ENCODE measurements around the gene UXT. TPM values are rescaled to one million over a fixed set of nuclear protein-coding genes. Genes with fewer than 3 reads are reported as not detected.

The UXT gene
- total and polyA plus RNA-seq, 9 of the 15 experiments (the other 6 are each of a cell fraction or from before 2014, with no cell fraction given): 141 to 300 (median 204) TPM

- TF ChIP-seq ZNF512 (tag; IDR thresholded peaks at IDR 0.05) (no peak), CSDE1 (IDR thresholded peaks at IDR 0.05) (peak in 1 of 2 experiments; percentile 59; a peak in 2 of 4 replicates), POLR2H (tag; IDR thresholded peaks at IDR 0.05; ENCODE audit: low read depth) (peak; percentile 75), TFAP4 (CRISPR knock-in tag; IDR thresholded peaks at IDR 0.05; ENCODE audit: borderline replicate concordance) (peak; percentile 83), ZSCAN32 (CRISPR knock-in tag; IDR thresholded peaks at IDR 0.05) (0 out of 2 replicates have a peak, but pooled peaks have one; percentile 7), HNRNPUL1 (IDR thresholded peaks at IDR 0.05; ENCODE audit: low read length) (no peak), SMAD3 (CRISPR knock-in tag; conservative IDR thresholded peaks at IDR 0.05) (no peak), SPI1 (IDR thresholded peaks at IDR 0.05; ENCODE audit: borderline replicate concordance, low read depth, low read length) (no peak), ZNF224 (CRISPR knock-in tag; IDR thresholded peaks at IDR 0.05) (no peak), ZNF445 (CRISPR knock-in tag; IDR thresholded peaks at IDR 0.05; ENCODE audit: low read depth) (no peak), NCOR1 (IDR thresholded peaks at IDR 0.05) (peak; percentile 27), ZNF263 (CRISPR knock-in tag; IDR thresholded peaks at IDR 0.05; ENCODE audit: borderline replicate concordance) (no peak), SMAD1 (IDR thresholded peaks at IDR 0.05; ENCODE audit: low read depth, low read length, partially characterized antibody) (no peak), RBM15 (IDR thresholded peaks at IDR 0.05; ENCODE audit: insufficient read depth, low read length) (no peak), ATF7 (IDR thresholded peaks at IDR 0.05) (peak; percentile 94; the same call in 1 of the 2 replicates), MTA1 (IDR thresholded peaks at IDR 0.05; ENCODE audit: borderline replicate concordance) (peak; percentile 98), ZBED1 (IDR thresholded peaks at IDR 0.05) (no peak), SIN3B (IDR thresholded peaks at IDR 0.05; ENCODE audit: low read depth) (peak; percentile 87), ELF2 (CRISPR knock-in tag; IDR thresholded peaks at IDR 0.05) (peak; percentile 99), SRSF3 (IDR thresholded peaks at IDR 0.05; ENCODE audit: insufficient read depth, low read length) (no peak), COPS2 (conservative IDR thresholded peaks at IDR 0.05) (no peak), SMARCA4 (IDR thresholded peaks at IDR 0.05) (no peak), RB1 (IDR thresholded peaks at IDR 0.05; ENCODE audit: low read depth) (peak; percentile 25), ATF2 (CRISPR knock-in tag; IDR thresholded peaks at IDR 0.05) (no peak), MAFG (tag; conservative IDR thresholded peaks at IDR 0.05) (no peak), RCOR1 (IDR thresholded peaks at IDR 0.05; ENCODE audit: borderline replicate concordance in 1 of 2, low read depth in 2 of 2, low read length in 2 of 2) (peak in 1 of 2 experiments; percentile 41; a peak in 1 of 4 replicates), ZNF589 (CRISPR knock-in tag; IDR thresholded peaks at IDR 0.05; ENCODE audit: low read depth) (no peak)
These were observed at the start of gene UXT (continued) for GRCh38 chrX:47658684-47659420.
